ENCODE measurements around the gene GDAP2. TPM values are rescaled to one million over a fixed set of nuclear protein-coding genes. Genes with fewer than 3 reads are reported as not detected.
"Not testable (repeated sequence)": the region's sequence is repeated elsewhere in the genome, so short reads cannot be mapped to it uniquely, and the experiment has no call there.

The GDAP2 gene
- polyA plus RNA-seq, 3 donors: 17.8 to 28.7 (median 21.1) TPM

GRCh38 chr1:117928881-117929342 is 509 bp downstream of the GDAP2 start:
- peaks cover 88% of the 10 kb centered on the region for H3K79me2 ChIP-seq (ENCODE audit: insufficient read depth, low read length)
- 0% methylated on average over 22 of the region's 24 CpGs for WGBS (ENCODE audit: insufficient coverage)
- H3K36me3 Mint-ChIP-seq: peaks cover 11% of the 10 kb centered on the region in 2 donors
- H3K36me3 ChIP-seq (replicated peaks in 1 of 2; ENCODE audit: control insufficient read depth in 1 of 2, insufficient read depth in 2 of 2, low read length in 2 of 2): peaks cover 3 to 14% of the 10 kb centered on the region in 2 donors
- peaks cover 39 to 60% of the 10 kb centered on the region in 2 donors for H3K4me1 ChIP-seq (ENCODE audit: control insufficient read depth in 1 of 2, insufficient read depth in 2 of 2, low read length in 2 of 2)
- TF ChIP-seq CTCF (IDR thresholded peaks at IDR 0.05): no peak
- H3K4me3 ChIP-seq (replicated peaks in 1 of 3; ENCODE audit: low read depth in 2 of 3, low read length in 3 of 3): peak overlapping the region; percentile 78 to 92 (median 90)
- no peaks in the 10 kb centered on the region for H3K27me3 ChIP-seq (ENCODE audit: control insufficient read depth in 2 of 2, insufficient read depth in 2 of 2, low read length in 2 of 2)
- H3K4me1 Mint-ChIP-seq: peaks cover 53% of the 10 kb centered on the region
- DNase-seq: peak; percentile 58 to 70 (median 63)
- peak overlapping the region; percentile 76 for H3K9ac ChIP-seq (ENCODE audit: insufficient read depth, low read length, poor library complexity, severe bottlenecking)
- H3K4me3 Mint-ChIP-seq: peak overlapping the region; percentile 94 to 96
- intact Hi-C loops (cut with micrococcal nuclease): no loop called here
- no peaks in the 10 kb centered on the region for H3K27me3 Mint-ChIP-seq (ENCODE audit: low read depth in 3 of 3)
- peaks cover 54% of the 10 kb centered on the region for H4K20me1 ChIP-seq (ENCODE audit: insufficient read depth, low read length)
- H3K27ac Mint-ChIP-seq: peak overlapping the region; percentile 94 to 99 (median 98)
- peak overlapping the region; percentile 88 for H2AFZ ChIP-seq (ENCODE audit: insufficient read depth, low read depth, low read length, poor library complexity, severe bottlenecking)
- H3K9me3 Mint-ChIP-seq: peaks cover 0 to 2% (median 0%) of the 10 kb centered on the region in 7 donors
- peak overlapping the region; percentile 88 for H3K4me2 ChIP-seq (replicated peaks; ENCODE audit: extremely low read depth, low read length, poor library complexity, severe bottlenecking)
- no peaks in the 10 kb centered on the region for H3K9me3 ChIP-seq (replicated peaks in 1 of 2; ENCODE audit: control insufficient read depth in 1 of 2, insufficient read depth in 1 of 2, low read length in 2 of 2)
- peak overlapping the region; percentile 89 to 94 for H3K27ac ChIP-seq (ENCODE audit: low read depth in 1 of 2, low read length in 2 of 2)

GRCh38 chr1:117925981-117926380 is 3.4 kb downstream of the GDAP2 start:
- peaks cover 8 to 15% of the 10 kb centered on the region in 2 donors for H3K36me3 Mint-ChIP-seq
- H3K9me3 Mint-ChIP-seq: peaks cover 0 to 2% (median 0%) of the 10 kb centered on the region in 7 donors
- H3K9me3 ChIP-seq (replicated peaks in 1 of 2; ENCODE audit: control insufficient read depth in 1 of 2, insufficient read depth in 1 of 2, low read length in 2 of 2): no peaks in the 10 kb centered on the region
- H3K27ac ChIP-seq (ENCODE audit: low read depth in 1 of 2, low read length in 2 of 2): peak overlapping the region in 1 of 2 donors; percentile 72
- TF ChIP-seq CTCF (IDR thresholded peaks at IDR 0.05): no peak
- peaks cover 0 to 14% of the 10 kb centered on the region in 2 donors for H3K36me3 ChIP-seq (replicated peaks in 1 of 2; ENCODE audit: control insufficient read depth in 1 of 2, insufficient read depth in 2 of 2, low read length in 2 of 2)
- H3K27me3 ChIP-seq (ENCODE audit: control insufficient read depth in 2 of 2, insufficient read depth in 2 of 2, low read length in 2 of 2): no peaks in the 10 kb centered on the region
- no peaks in the 10 kb centered on the region for H3K27me3 Mint-ChIP-seq (ENCODE audit: low read depth in 3 of 3)
- H3K4me3 Mint-ChIP-seq: peak overlapping the region; percentile 6 to 83
- H3K4me2 ChIP-seq (replicated peaks; ENCODE audit: extremely low read depth, low read length, poor library complexity, severe bottlenecking): peak overlapping the region; percentile 63
- intact Hi-C loops (cut with micrococcal nuclease): no loop called here
- peak; percentile 28 to 46 (median 43) for DNase-seq
- peaks cover 91% of the 10 kb centered on the region for H3K79me2 ChIP-seq (ENCODE audit: insufficient read depth, low read length)
- H3K9ac ChIP-seq (ENCODE audit: insufficient read depth, low read length, poor library complexity, severe bottlenecking): peak overlapping the region; percentile 11
- WGBS (ENCODE audit: insufficient coverage): 24% methylated on average over 2 of the region's 3 CpGs
- peaks cover 43% of the 10 kb centered on the region for H3K4me1 Mint-ChIP-seq
- peak overlapping the region; percentile 58 to 95 (median 89) for H3K27ac Mint-ChIP-seq
- peaks cover 69% of the 10 kb centered on the region for H4K20me1 ChIP-seq (ENCODE audit: insufficient read depth, low read length)
- H3K4me1 ChIP-seq (ENCODE audit: control insufficient read depth in 1 of 2, insufficient read depth in 2 of 2, low read length in 2 of 2): peaks cover 38 to 51% of the 10 kb centered on the region in 2 donors
- H2AFZ ChIP-seq (ENCODE audit: insufficient read depth, low read depth, low read length, poor library complexity, severe bottlenecking): peak overlapping the region; percentile 7
- peak overlapping the region in 1 of 3 experiments; percentile 56 for H3K4me3 ChIP-seq (replicated peaks in 1 of 3; ENCODE audit: low read depth in 2 of 3, low read length in 3 of 3)

- H3K9ac ChIP-seq (ENCODE audit: insufficient read depth, low read length, poor library complexity, severe bottlenecking); DNase-seq; H3K27me3 Mint-ChIP-seq (ENCODE audit: low read depth in 3 of 3); H3K4me3 Mint-ChIP-seq; H3K9me3 ChIP-seq (replicated peaks in 1 of 2; ENCODE audit: control insufficient read depth in 1 of 2, insufficient read depth in 1 of 2, low read length in 2 of 2); H3K27ac ChIP-seq (ENCODE audit: low read depth in 1 of 2, low read length in 2 of 2); H3K4me2 ChIP-seq (replicated peaks; ENCODE audit: extremely low read depth, low read length, poor library complexity, severe bottlenecking); H2AFZ ChIP-seq (ENCODE audit: insufficient read depth, low read depth, low read length, poor library complexity, severe bottlenecking); H3K27ac Mint-ChIP-seq; H3K9me3 Mint-ChIP-seq; H3K4me3 ChIP-seq (replicated peaks in 1 of 3; ENCODE audit: low read depth in 2 of 3, low read length in 3 of 3); H3K27me3 ChIP-seq (ENCODE audit: control insufficient read depth in 2 of 2, insufficient read depth in 2 of 2, low read length in 2 of 2); intact Hi-C loops (cut with micrococcal nuclease): not testable (repeated sequence)
- H3K36me3 Mint-ChIP-seq: peaks cover 26 to 36% of the 10 kb centered on the region in 2 donors
- Histone ChIP-seq H3K4me1 (ENCODE audit: control insufficient read depth in 1 of 2, insufficient read depth in 2 of 2, low read length in 2 of 2) (peaks cover 18 to 28% of the 10 kb centered on the region in 2 donors), H3K36me3 (replicated peaks in 1 of 2; ENCODE audit: control insufficient read depth in 1 of 2, insufficient read depth in 2 of 2, low read length in 2 of 2) (peaks cover 22 to 47% of the 10 kb centered on the region in 2 donors), H3K79me2 (ENCODE audit: insufficient read depth, low read length) (peaks cover 79% of the 10 kb centered on the region), H4K20me1 (ENCODE audit: insufficient read depth, low read length) (peaks cover 84% of the 10 kb centered on the region)
- WGBS (ENCODE audit: insufficient coverage): 100% methylated on average over 4 of the region's 7 CpGs
- H3K4me1 Mint-ChIP-seq: peaks cover 25% of the 10 kb centered on the region
These were observed 6.7 kb downstream of the GDAP2 start for GRCh38 chr1:117922717-117923116.

Measured in CD14-positive monocyte (primary cell).